Testis (tissue), 3 donors: ENCODE measurements around the gene ARID1A. TPM values are rescaled to one million over a fixed set of nuclear protein-coding genes. Genes with fewer than 3 reads are reported as not detected.
A peak's percentile ranks its signal among the peaks of the same experiment; 100 is the strongest.
"Not testable (repeated sequence)": the region's sequence is repeated elsewhere in the genome, so short reads cannot be mapped to it uniquely, and the experiment has no call there.

ENCODE experiments used
- DNase-seq: peaks from one replicate; pipeline ENCODE4 v3.0.0-alpha.2; 2019
- H3K27ac ChIP-seq, 2 donors: fragments of 200-600 bp; sonication (generic); one replicate each; pipeline ENCODE4 v1.5.1; 2019
- H3K27me3 ChIP-seq: fragments of 200-600 bp; sonication (generic); one replicate; pipeline ENCODE4 v1.5.1; 2019
- H3K36me3 ChIP-seq: fragments of 200-600 bp; sonication (generic); one replicate; pipeline ENCODE4 v1.5.1; 2017; ENCODE audit warnings: low read depth; ENCODE audit errors: missing control alignments
- H3K4me1 ChIP-seq: fragments of 200-600 bp; sonication (generic); one replicate; pipeline ENCODE4 v1.5.1; 2019
- H3K4me3 ChIP-seq, 2 donors: fragments of 200-600 bp; sonication (generic); one replicate each; pipeline ENCODE4 v1.5.1; 2017 to 2019
- H3K9me3 ChIP-seq: fragments of 200-600 bp; sonication (generic); one replicate; pipeline ENCODE4 v1.5.1; 2017
- CTCF ChIP-seq, 3 experiments: fragments of 450-650 bp in 2 of 3; fragments of 200-600 bp in 1 of 3; sonication (generic) in 1 of 3; IDR thresholded peaks; one replicate each; pipeline ENCODE4 v1.5.1; 2016 to 2019; ENCODE audit warnings: antibody characterized with exemption in 3 of 3, mild to moderate bottlenecking in 2 of 3, moderate library complexity in 1 of 3
- POLR2A ChIP-seq: fragments of 450-650 bp; IDR thresholded peaks from one replicate; pipeline ENCODE4 v1.6.1; 2017; ENCODE audit warnings: antibody characterized with exemption, mild to moderate bottlenecking, moderate library complexity
- WGBS, 2 donors: methylation state at CpG; one replicate each; pipeline ENCODE4 v1.1.5; 2018; 5-methylcytosine and 5-hydroxymethylcytosine counted together
- intact Hi-C: fragments of 100-400 bp; cut with DNase I; formaldehyde crosslinking; loops from one replicate; pipeline ENCODE4 v1.15.1; 2023; ENCODE audit warnings: low total_unique reads
- polyA plus RNA-seq: library from polyadenylated mRNA; stranded (reverse); fragments of 350-450 nt; fragmentation: Illumina TruSeq; extraction: RNeasy Lipid Tissue Mini Kit (QIAGEN cat#74804); gene quantifications from one replicate; pipeline ENCODE4 v1.2.3, GENCODE V29; 2014; ENCODE audit warnings: low read depth, low replicate concordance; ENCODE audit not compliant: insufficient read depth
- total RNA-seq, 2 donors: library from RNA; depleted of rRNA; stranded (reverse); fragments of >200 nt; gene quantifications; one replicate each; pipeline ENCODE4 v1.2.3, GENCODE V29; 2016

Gene ARID1A
- total and polyA plus RNA-seq, 3 donors from 2014 or later = 53.7 to 119 (median 106) TPM

GRCh38 chr1:26810105-26810504, 114.3 kb downstream of the ARID1A start:
- H3K27ac ChIP-seq, H3K4me1 ChIP-seq, H3K4me3 ChIP-seq, H3K27me3 ChIP-seq, intact Hi-C loops, H3K9me3 ChIP-seq, H3K36me3 ChIP-seq: not testable (repeated sequence)
- DNase-seq = peak; percentile 81
- TF ChIP-seq CTCF (IDR thresholded peaks at IDR 0.05) = peak; percentile 10 to 62 (median 47)
- 57 to 66% methylated on average over 11 of the region's 11 CpGs for WGBS, 2 donors

GRCh38 chr1:26811057-26811456, 115.2 kb downstream of the ARID1A start:
- no peak overlapping the region for H3K27ac ChIP-seq
- intact Hi-C loops = no loop called here

GRCh38 chr1:26811708-26812107, 115.9 kb downstream of the ARID1A start:
- Histone ChIP-seq H3K27ac (no peak overlapping the region), H3K4me1 (no peaks in the 10 kb centered on the region), H3K9me3 (no peaks in the 10 kb centered on the region), H3K36me3 (no peaks in the 10 kb centered on the region), H3K27me3 (no peaks in the 10 kb centered on the region), H3K4me3 (no peak overlapping the region)
- no peak for DNase-seq
- intact Hi-C loops = no loop called here
- TF ChIP-seq POLR2A = no peak
- TF ChIP-seq CTCF (IDR thresholded peaks at IDR 0.05) = no peak

More at GRCh38 chr1:26811057-26811456, 115.2 kb downstream of the ARID1A start:
- no peaks in the 10 kb centered on the region for H3K4me1 ChIP-seq
- no peaks in the 10 kb centered on the region for H3K36me3 ChIP-seq
- no peak overlapping the region for H3K4me3 ChIP-seq
- H3K27me3 ChIP-seq = no peaks in the 10 kb centered on the region
- TF ChIP-seq POLR2A = no peak
- no peak for TF ChIP-seq CTCF (IDR thresholded peaks at IDR 0.05)
- 87 to 93% methylated on average over 4 of the region's 4 CpGs for WGBS, 2 donors
- no peak for DNase-seq
- no peaks in the 10 kb centered on the region for H3K9me3 ChIP-seq

GRCh38 chr1:26814377-26814776, 118.6 kb downstream of the ARID1A start:
- TF ChIP-seq CTCF (IDR thresholded peaks at IDR 0.05) (no peak), POLR2A (no peak)
- H3K4me3 ChIP-seq = no peak overlapping the region
- no peaks in the 10 kb centered on the region for H3K27me3 ChIP-seq
- H3K36me3 ChIP-seq = no peaks in the 10 kb centered on the region
- H3K4me1 ChIP-seq = no peaks in the 10 kb centered on the region
- intact Hi-C loops = no loop called here
- no peaks in the 10 kb centered on the region for H3K9me3 ChIP-seq
- DNase-seq = no peak
- 85 to 95% methylated on average over 2 of the region's 2 CpGs for WGBS, 2 donors
- no peak overlapping the region for H3K27ac ChIP-seq

- no peak for DNase-seq
- TF ChIP-seq CTCF (IDR thresholded peaks at IDR 0.05) (no peak), POLR2A (no peak)
- intact Hi-C loops = no loop called here
- 93 to 100% methylated on average over 3 of the region's 3 CpGs for WGBS, 2 donors
- Histone ChIP-seq H3K27me3 (no peaks in the 10 kb centered on the region), H3K4me3 (no peak overlapping the region), H3K9me3 (no peaks in the 10 kb centered on the region), H3K36me3 (no peaks in the 10 kb centered on the region), H3K27ac (no peak overlapping the region), H3K4me1 (no peaks in the 10 kb centered on the region)
These were observed 119.1 kb downstream of the ARID1A start for GRCh38 chr1:26814893-26815292.
